CD4-positive, alpha-beta memory T cell (primary cell): ENCODE measurements around the gene OR5K4. TPM values are rescaled to one million over a fixed set of nuclear protein-coding genes. Genes with fewer than 3 reads are reported as not detected.

ENCODE experiments used
- CTCF ChIA-PET: fragments of 350-600 bp; sonication (Branson Sonifier 250); formaldehyde crosslinking; loops from one replicate; lab custom pipeline; 2021; ENCODE audit warnings: inconsistent platforms; ENCODE audit not compliant: partially characterized antibody; lab: Charles Lee
- POLR2A ChIA-PET: fragments of 350-600 bp; sonication (Branson Sonifier 250); formaldehyde crosslinking; loops from one replicate; lab custom pipeline; 2021; ENCODE audit not compliant: partially characterized antibody; lab: Charles Lee
- DNase-seq, 5 donors: peaks; one replicate each; pipeline versions ENCODE4 v3.0.0 to v3.0.0-alpha.2; 2020 to 2022; ENCODE audit warnings: mixed read lengths in 1 of 5
- H3K27ac ChIP-seq: one replicate; pipeline ENCODE4 v1.7.0; 2013; ENCODE audit warnings: low read depth, low read length
- H3K27me3 ChIP-seq: 2 replicates; pipeline ENCODE4 v1.7.0; 2013; ENCODE audit warnings: mild to moderate bottlenecking, low read length, moderate library complexity; ENCODE audit not compliant: insufficient read depth
- H3K36me3 ChIP-seq: 2 replicates; pipeline ENCODE4 v1.7.0; 2013; ENCODE audit warnings: mild to moderate bottlenecking, low read length, moderate library complexity; ENCODE audit not compliant: insufficient read depth
- H3K4me1 ChIP-seq: 2 replicates; pipeline ENCODE4 v1.7.0; 2013; ENCODE audit warnings: mild to moderate bottlenecking, low read length, moderate library complexity; ENCODE audit not compliant: insufficient read depth
- H3K4me3 ChIP-seq, 2 donors: one replicate each; pipeline ENCODE4 v1.7.0; 2013; ENCODE audit warnings: low read length in 2 of 2, mild to moderate bottlenecking in 1 of 2
- H3K9me3 ChIP-seq, 2 donors: one replicate each; pipeline ENCODE4 v1.7.0; 2013; ENCODE audit warnings: low read length in 2 of 2, control low read depth in 1 of 2; ENCODE audit not compliant: control insufficient read depth in 1 of 2
- H3K27ac Mint-ChIP-seq, 7 donors: one replicate each; pipeline ENCODE4 v1.8.0; 2020 to 2021; ENCODE audit warnings: mixed read lengths in 7 of 7, mild to moderate bottlenecking in 6 of 7, inconsistent platforms in 3 of 7, moderate library complexity in 3 of 7
- H3K27me3 Mint-ChIP-seq, 2 donors: one replicate each; pipeline ENCODE4 v1.8.0; 2020 to 2021; ENCODE audit warnings: mixed read lengths in 2 of 2
- H3K36me3 Mint-ChIP-seq, 2 donors: one replicate each; pipeline ENCODE4 v1.8.0; 2020 to 2021; ENCODE audit warnings: mixed read lengths in 2 of 2, inconsistent platforms in 1 of 2, mild to moderate bottlenecking in 1 of 2
- H3K4me1 Mint-ChIP-seq, 4 donors: one replicate each; pipeline ENCODE4 v1.8.0; 2020 to 2021; ENCODE audit warnings: mixed read lengths in 4 of 4, mild to moderate bottlenecking in 1 of 4
- H3K4me3 Mint-ChIP-seq, 8 donors: one replicate each; pipeline ENCODE4 v1.8.0; 2020 to 2021; ENCODE audit warnings: mixed read lengths in 8 of 8, mild to moderate bottlenecking in 7 of 8, moderate library complexity in 6 of 8, inconsistent platforms in 3 of 8
- H3K9me3 Mint-ChIP-seq, 8 donors: one replicate each; pipeline ENCODE4 v1.8.0; 2020 to 2021; ENCODE audit warnings: mixed read lengths in 8 of 8, mild to moderate bottlenecking in 5 of 8, inconsistent platforms in 3 of 8, moderate library complexity in 1 of 8
- intact Hi-C: fragments of 100-400 bp; cut with micrococcal nuclease; formaldehyde crosslinking; loops from one replicate; pipeline ENCODE4 v1.15.1; 2023
- polyA plus RNA-seq, 2 donors: library from polyadenylated mRNA; unstranded; fragments of 300-500 nt; fragmentation: Illumina TruSeq; gene quantifications; one replicate each; pipeline ENCODE4 v1.2.3, GENCODE V29; 2021
- total RNA-seq, 2 experiments: library from RNA; stranded (reverse); gene quantifications; one replicate each; pipeline ENCODE4 v1.2.3, GENCODE V29; 2021

OR5K4 gene
- total RNA-seq (not detected), polyA plus RNA-seq (not detected)

GRCh38 chr3:98353554-98353953, at the start of gene OR5K4:
Gene OR5K4 (plus strand): TSS chr3:98353854. CDS start chr3:98353854, 0 bp downstream.
- CTCF ChIA-PET: no interaction called here
- Mint-ChIP-seq H3K4me3 (no peak within 1 kb of the TSS), H3K4me1 (no peaks in the 10 kb centered on the region), H3K27me3 (peaks cover 0 to 6% of the 10 kb centered on the region in 2 donors), H3K36me3 (no peaks in the 10 kb centered on the region), H3K27ac (no peak within 1 kb of the TSS), H3K9me3 (peaks cover 0 to 8% (median 6%) of the 10 kb centered on the region in 8 donors)
- H3K9me3 ChIP-seq: no peaks in the 10 kb centered on the region
- H3K36me3 ChIP-seq: no peaks in the 10 kb centered on the region
- DNase-seq: no peak
- H3K27me3 ChIP-seq: no peaks in the 10 kb centered on the region
- intact Hi-C loops: no loop called here
- POLR2A ChIA-PET: no interaction called here
- H3K4me1 ChIP-seq: no peaks in the 10 kb centered on the region
- H3K4me3 ChIP-seq: no peak within 1 kb of the TSS
- H3K27ac ChIP-seq: no peak within 1 kb of the TSS

GRCh38 chr3:98322101-98322500, 31.6 kb upstream of the OR5K4 start:
- Mint-ChIP-seq H3K4me3 (no peak overlapping the region), H3K36me3 (no peaks in the 10 kb centered on the region), H3K9me3 (peaks cover 0 to 2% (median 0%) of the 10 kb centered on the region in 8 donors), H3K27ac (no peak overlapping the region), H3K27me3 (peaks cover 2 to 3% of the 10 kb centered on the region in 2 donors), H3K4me1 (no peaks in the 10 kb centered on the region)
- Histone ChIP-seq H3K4me3 (no peak overlapping the region), H3K36me3 (no peaks in the 10 kb centered on the region), H3K9me3 (no peaks in the 10 kb centered on the region), H3K27ac (no peak overlapping the region), H3K27me3 (no peaks in the 10 kb centered on the region), H3K4me1 (no peaks in the 10 kb centered on the region)
- DNase-seq: no peak
- ChIA-PET CTCF (no interaction called here), POLR2A (no interaction called here)
- intact Hi-C loops: no loop called here

GRCh38 chr3:98322686-98323085, 31.0 kb upstream of the OR5K4 start:
- POLR2A ChIA-PET: no interaction called here
- H3K36me3 ChIP-seq: no peaks in the 10 kb centered on the region
- no peaks in the 10 kb centered on the region for H3K27me3 ChIP-seq
- no peaks in the 10 kb centered on the region for H3K9me3 ChIP-seq
- CTCF ChIA-PET: no interaction called here
- Mint-ChIP-seq H3K27ac (no peak overlapping the region), H3K36me3 (no peaks in the 10 kb centered on the region), H3K4me3 (no peak overlapping the region), H3K9me3 (peaks cover 0 to 2% (median 0%) of the 10 kb centered on the region in 8 donors), H3K4me1 (no peaks in the 10 kb centered on the region), H3K27me3 (peaks cover 2 to 3% of the 10 kb centered on the region in 2 donors)
- H3K4me1 ChIP-seq: no peaks in the 10 kb centered on the region
- no peak for DNase-seq
- H3K4me3 ChIP-seq: no peak overlapping the region
- H3K27ac ChIP-seq: no peak overlapping the region
- intact Hi-C loops: no loop called here

GRCh38 chr3:98323425-98323824, 30.2 kb upstream of the OR5K4 start:
- Histone ChIP-seq H3K4me3 (no peak overlapping the region), H3K36me3 (no peaks in the 10 kb centered on the region), H3K4me1 (no peaks in the 10 kb centered on the region), H3K27me3 (no peaks in the 10 kb centered on the region), H3K27ac (no peak overlapping the region), H3K9me3 (no peaks in the 10 kb centered on the region)
- ChIA-PET CTCF (no interaction called here), POLR2A (no interaction called here)
- Mint-ChIP-seq H3K27me3 (peaks cover 2 to 3% of the 10 kb centered on the region in 2 donors), H3K4me1 (no peaks in the 10 kb centered on the region), H3K4me3 (no peak overlapping the region), H3K9me3 (peaks cover 0 to 2% (median 0%) of the 10 kb centered on the region in 8 donors), H3K27ac (no peak overlapping the region), H3K36me3 (no peaks in the 10 kb centered on the region)
- DNase-seq: no peak
- intact Hi-C loops: no loop called here

GRCh38 chr3:98325055-98325454, 28.6 kb upstream of the OR5K4 start:
- H3K4me1 Mint-ChIP-seq: peaks cover 0 to 4% (median 2%) of the 10 kb centered on the region in 4 donors

GRCh38 chr3:98326105-98326893, 27.4 kb upstream of the OR5K4 start:
- H3K4me3 ChIP-seq: no peak overlapping the region
- H3K36me3 ChIP-seq: no peaks in the 10 kb centered on the region
- H3K4me1 Mint-ChIP-seq: peaks cover 0 to 4% (median 2%) of the 10 kb centered on the region in 4 donors
- H3K9me3 Mint-ChIP-seq: no peaks in the 10 kb centered on the region
- H3K4me1 ChIP-seq: no peaks in the 10 kb centered on the region
- no peaks in the 10 kb centered on the region for H3K27me3 ChIP-seq
- no peak overlapping the region for H3K27ac ChIP-seq
- no peak for DNase-seq
- ChIA-PET CTCF (interaction anchor here (1.1 kb wide), 1 partner anchor 287 kb away, joined by 4 read pairs; no protein-coding TSS in a partner anchor), POLR2A (no interaction called here)
- peaks cover 3 to 8% of the 10 kb centered on the region in 2 donors for H3K27me3 Mint-ChIP-seq
- no peak overlapping the region for H3K4me3 Mint-ChIP-seq
- H3K9me3 ChIP-seq: no peaks in the 10 kb centered on the region
- peak overlapping the region in 1 of 7 donors; percentile 30 for H3K27ac Mint-ChIP-seq
- H3K36me3 Mint-ChIP-seq: no peaks in the 10 kb centered on the region
- intact Hi-C loops: loop anchor here (2.0 kb wide), 1 partner anchor 527 kb away; no protein-coding TSS in a partner anchor

More at GRCh38 chr3:98325055-98325454, 28.6 kb upstream of the OR5K4 start:
- H3K27me3 ChIP-seq: no peaks in the 10 kb centered on the region
- H3K27ac ChIP-seq: no peak overlapping the region
- H3K36me3 Mint-ChIP-seq: no peaks in the 10 kb centered on the region
- H3K4me3 Mint-ChIP-seq: no peak overlapping the region
- H3K27me3 Mint-ChIP-seq: peaks cover 3 to 8% of the 10 kb centered on the region in 2 donors
- POLR2A ChIA-PET: no interaction called here
- H3K4me3 ChIP-seq: no peak overlapping the region
- no peaks in the 10 kb centered on the region for H3K4me1 ChIP-seq
- CTCF ChIA-PET: no interaction called here
- no peaks in the 10 kb centered on the region for H3K9me3 ChIP-seq
- intact Hi-C loops: no loop called here
- no peak overlapping the region for H3K27ac Mint-ChIP-seq
- no peaks in the 10 kb centered on the region for H3K36me3 ChIP-seq
- no peak for DNase-seq
- H3K9me3 Mint-ChIP-seq: no peaks in the 10 kb centered on the region

GRCh38 chr3:98326945-98327344, 26.7 kb upstream of the OR5K4 start:
- Mint-ChIP-seq H3K4me1 (peaks cover 0 to 4% (median 2%) of the 10 kb centered on the region in 4 donors), H3K27ac (no peak overlapping the region), H3K36me3 (no peaks in the 10 kb centered on the region), H3K4me3 (no peak overlapping the region), H3K27me3 (peaks cover 3 to 9% of the 10 kb centered on the region in 2 donors), H3K9me3 (no peaks in the 10 kb centered on the region)
- Histone ChIP-seq H3K36me3 (no peaks in the 10 kb centered on the region), H3K9me3 (no peaks in the 10 kb centered on the region), H3K4me3 (no peak overlapping the region), H3K27ac (no peak overlapping the region), H3K27me3 (no peaks in the 10 kb centered on the region), H3K4me1 (no peaks in the 10 kb centered on the region)
- ChIA-PET CTCF (no interaction called here), POLR2A (no interaction called here)
- DNase-seq: no peak
- intact Hi-C loops: loop anchor here (2.0 kb wide), 1 partner anchor 528 kb away; no protein-coding TSS in a partner anchor
